ENCODE data around the gene GCH1. TPM values are rescaled to one million over a fixed set of nuclear protein-coding genes. Genes with fewer than 3 reads are reported as not detected.
A peak's percentile ranks its signal among the peaks of the same experiment; 100 is the strongest.

The GCH1 gene
- total and polyA plus RNA-seq, 7 experiments from 2014 or later = 21.4 to 64.1 (median 23.2) TPM

DNA sequence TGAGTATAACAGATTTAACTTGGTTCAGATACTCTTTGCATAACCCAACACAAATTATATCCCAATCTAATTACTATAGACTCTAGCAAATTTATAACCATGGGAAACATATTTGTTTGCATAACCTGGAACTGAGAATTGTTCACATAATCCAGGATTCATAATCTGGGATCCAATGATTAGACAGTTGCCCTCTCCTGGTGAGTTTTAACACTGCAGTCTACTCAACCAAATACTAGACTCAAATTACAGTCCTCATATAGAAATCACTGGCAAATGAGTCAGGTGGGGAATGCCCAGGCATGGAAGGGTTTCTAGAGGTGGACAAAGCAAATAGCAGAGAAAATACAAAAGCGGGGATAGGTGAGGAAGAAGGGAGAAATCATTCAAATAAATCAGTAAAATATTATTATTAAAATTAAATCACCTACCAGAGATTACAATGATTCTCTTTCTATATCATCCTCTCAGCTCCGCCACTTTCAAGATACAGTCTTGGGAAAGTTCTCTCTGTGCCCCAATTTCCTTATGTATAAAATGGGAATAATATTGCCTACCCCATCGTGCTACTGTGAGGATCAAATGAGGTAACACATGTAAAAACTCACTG is 9.4 kb downstream of the GCH1 start:
- Histone ChIP-seq H3K27me3 (ENCODE audit: control insufficient read depth in 2 of 2, insufficient read depth in 2 of 2, low read length in 2 of 2) (no peaks in the 10 kb centered on the region), H3K9me3 (ENCODE audit: control insufficient read depth in 2 of 3, low read length in 3 of 3) (no peaks in the 10 kb centered on the region), H3K36me3 (ENCODE audit: control insufficient read depth in 2 of 3, insufficient read depth in 3 of 3, low read length in 3 of 3) (no peaks in the 10 kb centered on the region), H3K4me3 (ENCODE audit: low read length) (no peak overlapping the region), H3K4me1 (ENCODE audit: control insufficient read depth in 2 of 2, insufficient read depth in 2 of 2, low read length in 2 of 2) (peaks cover 0 to 3% of the 10 kb centered on the region in 2 donors), H3K27ac (ENCODE audit: low read depth, low read length) (no peak overlapping the region)
- Mint-ChIP-seq H3K4me3 (no peak overlapping the region), H3K9me3 (no peaks in the 10 kb centered on the region), H3K27ac (no peak overlapping the region), H3K36me3 (peaks cover 0 to 11% (median 6%) of the 10 kb centered on the region in 5 donors), H3K4me1 (peaks cover 32 to 60% (median 51%) of the 10 kb centered on the region in 7 donors), H3K27me3 (no peaks in the 10 kb centered on the region)
- ChIA-PET CTCF (interaction anchor here (3.7 kb wide), 1 partner anchor 11 kb away, joined by 21 read pairs; no protein-coding TSS in a partner anchor), POLR2A (interaction anchor here (1.4 kb wide), 1 partner anchor 10 kb away, joined by 3 read pairs; no protein-coding TSS in a partner anchor)
- ATAC-seq (peak; percentile 87), DNase-seq (peak in 6 of 9 donors; percentile 13 to 35 (median 26))
- intact Hi-C loops (cut with micrococcal nuclease) = loop anchor here (1.0 to 2.0 kb wide), 5 partner anchors 8 to 88 kb away; no protein-coding TSS in a partner anchor

DNA sequence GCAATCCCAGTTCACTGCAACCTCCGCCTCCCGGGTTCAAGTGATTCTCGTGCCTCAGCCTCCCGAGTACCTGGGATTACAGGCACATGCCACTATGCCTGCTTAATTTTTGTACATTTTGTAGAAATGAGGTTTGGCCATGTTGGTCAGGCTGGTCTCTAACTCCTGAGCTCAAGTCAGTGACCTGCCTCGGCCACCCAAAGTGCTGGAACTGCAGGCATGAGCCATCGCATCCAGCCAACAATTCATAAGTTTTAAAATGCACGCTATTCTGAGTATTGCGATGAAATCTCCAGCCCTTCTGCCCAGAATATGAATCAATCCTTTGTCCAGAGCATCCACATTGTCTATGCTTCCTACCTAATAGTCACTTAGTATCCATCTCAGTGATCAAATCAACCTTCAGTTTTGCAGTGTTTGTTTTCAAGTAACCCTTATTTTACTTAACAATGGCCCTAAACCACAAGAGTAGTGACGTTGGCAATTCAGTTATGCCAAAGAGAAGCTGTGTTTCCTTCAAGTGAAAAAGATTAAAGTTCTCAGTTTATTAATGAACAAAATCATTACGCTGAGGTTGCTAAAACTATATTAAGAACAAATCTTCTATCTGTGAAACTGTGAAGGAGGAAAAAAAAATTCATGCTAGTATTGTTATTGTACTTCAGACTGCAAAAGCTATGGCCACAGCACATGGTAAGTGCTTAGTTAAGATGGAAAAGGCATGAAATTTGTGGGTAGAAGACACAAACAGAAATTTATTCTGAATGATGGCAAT is 11.0 kb downstream of the GCH1 start:
- CTCF ChIA-PET = interaction anchor here (2.9 kb wide), 1 partner anchor 10 kb away, joined by 15 read pairs; no protein-coding TSS in a partner anchor

DNA sequence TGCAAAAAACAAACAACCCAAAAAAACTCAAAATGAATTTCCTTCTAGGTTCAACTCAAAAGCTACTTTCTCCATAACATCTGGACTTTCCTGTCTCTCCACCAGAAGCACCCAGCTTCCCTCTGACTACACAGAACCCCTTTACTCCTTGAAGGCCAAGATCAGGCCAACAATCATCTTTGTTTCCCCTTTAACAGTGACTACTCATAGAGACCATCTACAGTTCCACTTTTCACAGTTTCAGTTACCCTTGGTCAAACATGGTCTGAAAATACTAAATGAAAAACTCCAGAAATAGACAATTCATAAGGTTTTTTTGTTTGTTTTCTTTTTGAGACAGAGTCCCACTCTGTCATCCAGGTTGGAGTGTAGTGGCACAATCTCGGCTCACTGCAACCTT is 11.8 kb downstream of the GCH1 start:
- Mint-ChIP-seq H3K27me3 (no peaks in the 10 kb centered on the region), H3K36me3 (peaks cover 0 to 8% (median 2%) of the 10 kb centered on the region in 5 donors), H3K9me3 (no peaks in the 10 kb centered on the region), H3K4me3 (no peak overlapping the region), H3K27ac (peak overlapping the region in 4 of 9 donors; percentile 2 to 55 (median 18)), H3K4me1 (peaks cover 28 to 60% (median 51%) of the 10 kb centered on the region in 7 donors)
- no peak for DNase-seq
- ChIA-PET CTCF (interaction anchor here (0.6 to 2.9 kb wide), 3 partner anchors 9 to 17 kb away, joined by 4 to 15 read pairs (median 4); partner anchors contain the start of gene GCH1), POLR2A (interaction anchor here (1.0 to 1.8 kb wide), 3 partner anchors 9 to 20 kb away, joined by 3 to 9 read pairs (median 7); no protein-coding TSS in a partner anchor)
- Histone ChIP-seq H3K27me3 (ENCODE audit: control insufficient read depth in 2 of 2, insufficient read depth in 2 of 2, low read length in 2 of 2) (no peaks in the 10 kb centered on the region), H3K36me3 (ENCODE audit: control insufficient read depth in 2 of 3, insufficient read depth in 3 of 3, low read length in 3 of 3) (no peaks in the 10 kb centered on the region), H3K9me3 (ENCODE audit: control insufficient read depth in 2 of 3, low read length in 3 of 3) (no peaks in the 10 kb centered on the region), H3K4me1 (ENCODE audit: control insufficient read depth in 2 of 2, insufficient read depth in 2 of 2, low read length in 2 of 2) (peaks cover 0 to 3% of the 10 kb centered on the region in 2 donors), H3K27ac (ENCODE audit: low read depth, low read length) (no peak overlapping the region), H3K4me3 (ENCODE audit: low read length) (no peak overlapping the region)
- ATAC-seq = no peak
- intact Hi-C loops (cut with micrococcal nuclease) = no loop called here

More for the DNA sequence above, 11.0 kb downstream of the GCH1 start:
- no peak overlapping the region for H3K4me3 ChIP-seq (ENCODE audit: low read length)
- intact Hi-C loops (cut with micrococcal nuclease) = loop anchor here in 1 of 2 donors (2.0 kb wide), 1 partner anchor 87 kb away; no protein-coding TSS in a partner anchor
- Mint-ChIP-seq H3K27ac (peak overlapping the region in 3 of 9 donors; percentile 42 to 53 (median 49)), H3K9me3 (no peaks in the 10 kb centered on the region), H3K36me3 (peaks cover 0 to 8% (median 2%) of the 10 kb centered on the region in 5 donors), H3K4me1 (peaks cover 30 to 64% (median 55%) of the 10 kb centered on the region in 7 donors), H3K4me3 (no peak overlapping the region), H3K27me3 (no peaks in the 10 kb centered on the region)
- POLR2A ChIA-PET = interaction anchor here (1.0 kb wide), 1 partner anchor 10 kb away, joined by 4 read pairs; no protein-coding TSS in a partner anchor
- H3K9me3 ChIP-seq (ENCODE audit: control insufficient read depth in 2 of 3, low read length in 3 of 3) = no peaks in the 10 kb centered on the region
- no peaks in the 10 kb centered on the region for H3K27me3 ChIP-seq (ENCODE audit: control insufficient read depth in 2 of 2, insufficient read depth in 2 of 2, low read length in 2 of 2)
- peaks cover 0 to 3% of the 10 kb centered on the region in 2 donors for H3K4me1 ChIP-seq (ENCODE audit: control insufficient read depth in 2 of 2, insufficient read depth in 2 of 2, low read length in 2 of 2)
- H3K36me3 ChIP-seq (ENCODE audit: control insufficient read depth in 2 of 3, insufficient read depth in 3 of 3, low read length in 3 of 3) = no peaks in the 10 kb centered on the region
- no peak overlapping the region for H3K27ac ChIP-seq (ENCODE audit: low read depth, low read length)
- no peak for ATAC-seq
- no peak for DNase-seq

DNA sequence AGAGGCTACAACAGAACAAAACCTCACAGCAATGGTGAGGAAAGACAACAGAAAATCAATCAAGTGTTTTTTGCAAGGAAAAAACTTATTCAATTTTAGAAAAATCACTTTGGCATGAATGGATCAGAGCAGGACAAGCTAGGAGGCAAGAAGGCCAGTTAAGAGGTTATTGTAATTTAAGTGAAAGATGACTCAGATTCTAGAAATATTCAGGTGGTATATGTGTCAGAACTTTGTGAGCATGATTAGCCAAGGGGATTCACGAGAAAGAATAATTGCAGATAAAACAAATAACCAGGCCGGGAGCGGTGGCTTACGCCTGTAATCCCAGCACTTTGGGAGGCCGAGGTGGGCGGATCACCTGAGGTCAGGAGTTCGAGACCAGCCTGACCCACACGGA is 12.7 kb downstream of the GCH1 start:
- Mint-ChIP-seq H3K9me3 (no peaks in the 10 kb centered on the region), H3K27ac (peak overlapping the region in 5 of 9 donors; percentile 21 to 56 (median 32)), H3K4me1 (peaks cover 24 to 57% (median 48%) of the 10 kb centered on the region in 7 donors), H3K4me3 (no peak overlapping the region), H3K36me3 (peaks cover 0 to 8% (median 3%) of the 10 kb centered on the region in 5 donors), H3K27me3 (no peaks in the 10 kb centered on the region)
- no peak for ATAC-seq
- H3K27me3 ChIP-seq (ENCODE audit: control insufficient read depth in 2 of 2, insufficient read depth in 2 of 2, low read length in 2 of 2) = no peaks in the 10 kb centered on the region
- POLR2A ChIA-PET = interaction anchor here (1.0 to 1.8 kb wide), 3 partner anchors 8 to 20 kb away, joined by 3 to 9 read pairs (median 7); no protein-coding TSS in a partner anchor
- intact Hi-C loops (cut with micrococcal nuclease) = no loop called here
- H3K4me3 ChIP-seq (ENCODE audit: low read length) = no peak overlapping the region
- no peak for DNase-seq
- no peaks in the 10 kb centered on the region for H3K36me3 ChIP-seq (ENCODE audit: control insufficient read depth in 2 of 3, insufficient read depth in 3 of 3, low read length in 3 of 3)
- H3K27ac ChIP-seq (ENCODE audit: low read depth, low read length) = no peak overlapping the region
- H3K4me1 ChIP-seq (ENCODE audit: control insufficient read depth in 2 of 2, insufficient read depth in 2 of 2, low read length in 2 of 2) = peaks cover 0 to 3% of the 10 kb centered on the region in 2 donors
- no peaks in the 10 kb centered on the region for H3K9me3 ChIP-seq (ENCODE audit: control insufficient read depth in 2 of 3, low read length in 3 of 3)
- CTCF ChIA-PET = interaction anchor here (0.9 to 2.9 kb wide), 2 partner anchors 8 to 13 kb away, joined by 4 to 15 read pairs; partner anchors contain the start of gene GCH1

DNA sequence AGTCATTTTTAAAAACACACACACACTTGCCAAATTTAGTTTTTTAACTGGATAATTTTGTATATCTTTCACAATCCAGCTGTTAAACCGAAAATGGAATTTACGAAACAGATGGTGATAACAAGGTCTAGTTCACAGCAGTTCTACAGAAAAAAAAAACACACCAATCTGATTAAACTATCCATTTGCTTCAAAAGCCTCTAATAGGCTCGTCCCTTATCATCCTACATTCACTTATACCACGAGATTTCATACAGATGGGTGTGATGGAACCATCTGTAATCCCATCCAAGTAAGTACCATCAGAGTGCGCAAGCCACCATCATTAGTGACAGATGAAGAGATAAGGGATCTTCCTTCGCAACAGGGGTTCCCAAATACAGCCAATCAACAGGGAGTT is 20.1 kb downstream of the GCH1 start:
- CTCF ChIA-PET = interaction anchor here (1.4 to 2.7 kb wide), 6 partner anchors 8 to 318 kb away, joined by 3 to 21 read pairs (median 12); partner anchors contain the start of gene GCH1
- Histone ChIP-seq H3K36me3 (ENCODE audit: control insufficient read depth in 2 of 3, insufficient read depth in 3 of 3, low read length in 3 of 3) (no peaks in the 10 kb centered on the region), H3K4me3 (ENCODE audit: low read length) (no peak overlapping the region), H3K4me1 (ENCODE audit: control insufficient read depth in 2 of 2, insufficient read depth in 2 of 2, low read length in 2 of 2) (peaks cover 7 to 17% of the 10 kb centered on the region in 2 donors), H3K27me3 (ENCODE audit: control insufficient read depth in 2 of 2, insufficient read depth in 2 of 2, low read length in 2 of 2) (no peaks in the 10 kb centered on the region), H3K9me3 (ENCODE audit: control insufficient read depth in 2 of 3, low read length in 3 of 3) (no peaks in the 10 kb centered on the region), H3K27ac (ENCODE audit: low read depth, low read length) (peak overlapping the region; percentile 79)
- H3K36me3 Mint-ChIP-seq = peaks cover 0 to 17% (median 3%) of the 10 kb centered on the region in 5 donors
- no peaks in the 10 kb centered on the region for H3K27me3 Mint-ChIP-seq
- peaks cover 26 to 64% (median 56%) of the 10 kb centered on the region in 7 donors for H3K4me1 Mint-ChIP-seq
- intact Hi-C loops (cut with micrococcal nuclease) = loop anchor here (5.0 kb wide), 4 partner anchors 110 to 1235 kb away; partner anchors contain the start of genes CNIH1 (in 1 of the 2), PELI2 (in 1 of the 2) and SAMD4A (in 1 of the 2)
- H3K27ac Mint-ChIP-seq = peak overlapping the region; percentile 90 to 99 (median 96)
- no peak for DNase-seq
- ATAC-seq = no peak
- H3K9me3 Mint-ChIP-seq = no peaks in the 10 kb centered on the region
- POLR2A ChIA-PET = interaction anchor here (0.6 to 2.3 kb wide), 8 partner anchors 8 to 318 kb away, joined by 3 to 23 read pairs (median 4); partner anchors contain the start of genes GCH1 and MAPK1IP1L
- H3K4me3 Mint-ChIP-seq = peak overlapping the region in 7 of 10 donors; percentile 85 to 97 (median 90)
